WTC11 (cell line): ENCODE results near the gene P4HTM. TPM values are rescaled to one million over a fixed set of nuclear protein-coding genes. Genes with fewer than 3 reads are reported as not detected.

ENCODE experiments used
- ATF3 ChIP-seq: sonication (generic); formaldehyde crosslinking; conservative IDR thresholded peaks from 2 replicates; pipeline ENCODE4 v1.8.1; 2022; ENCODE audit warnings: mild to moderate bottlenecking, missing genetic modification reagents
- E2F1 ChIP-seq: sonication (generic); formaldehyde crosslinking; IDR thresholded peaks from 2 replicates; pipeline ENCODE4 v1.8.0; 2022; ENCODE audit warnings: mild to moderate bottlenecking, missing genetic modification reagents
- ELF4 ChIP-seq: sonication (generic); formaldehyde crosslinking; IDR thresholded peaks from 2 replicates; pipeline ENCODE4 v1.8.1; 2022; ENCODE audit warnings: low read depth, mild to moderate bottlenecking, moderate library complexity, missing genetic modification reagents
- FOXK1 ChIP-seq: sonication (generic); formaldehyde crosslinking; IDR thresholded peaks from 2 replicates; pipeline ENCODE4 v1.8.0; 2022; ENCODE audit warnings: mild to moderate bottlenecking, moderate library complexity, missing genetic modification reagents
- FOXP1 ChIP-seq: sonication (generic); formaldehyde crosslinking; IDR thresholded peaks from 2 replicates; pipeline ENCODE4 v1.8.0; 2022; ENCODE audit warnings: missing genetic modification reagents, mild to moderate bottlenecking, moderate library complexity, borderline replicate concordance
- GABPB1 ChIP-seq: sonication (generic); formaldehyde crosslinking; IDR thresholded peaks from 2 replicates; pipeline ENCODE4 v1.8.1; 2023; ENCODE audit warnings: mild to moderate bottlenecking, missing genetic modification reagents
- GRHL2 ChIP-seq: fragments of 250-450 bp; sonication (Bioruptor Pico); IDR thresholded peaks from 2 replicates; pipeline ENCODE4 v1.8.0; 2022; ENCODE audit warnings: mild to moderate bottlenecking, moderate library complexity; ENCODE audit not compliant: insufficient replicate concordance, severe bottlenecking
- HMGA2 ChIP-seq: fragments of 250-450 bp; sonication (Bioruptor Pico); IDR thresholded peaks from 2 replicates; pipeline ENCODE4 v1.4.0; 2021; ENCODE audit warnings: mild to moderate bottlenecking, moderate library complexity
- JUN ChIP-seq: sonication (generic); formaldehyde crosslinking; IDR thresholded peaks from 2 replicates; pipeline ENCODE4 v1.8.0; 2023; ENCODE audit warnings: mild to moderate bottlenecking, missing genetic modification reagents
- KAT7 ChIP-seq: sonication (generic); formaldehyde crosslinking; IDR thresholded peaks from 2 replicates; pipeline ENCODE4 v1.8.1; 2023; ENCODE audit warnings: missing genetic modification reagents, mild to moderate bottlenecking, borderline replicate concordance
- MAX ChIP-seq: sonication (generic); formaldehyde crosslinking; IDR thresholded peaks from 2 replicates; pipeline ENCODE4 v1.8.0; 2022; ENCODE audit warnings: mild to moderate bottlenecking, missing genetic modification reagents
- MYBL2 ChIP-seq: sonication (generic); formaldehyde crosslinking; IDR thresholded peaks from 2 replicates; pipeline ENCODE4 v1.8.1; 2023; ENCODE audit warnings: mild to moderate bottlenecking, moderate library complexity, missing genetic modification reagents
- NFE2L1 ChIP-seq: sonication (generic); formaldehyde crosslinking; IDR thresholded peaks from 2 replicates; pipeline ENCODE4 v1.8.1; 2023; ENCODE audit warnings: missing genetic modification reagents
- SMAD3 ChIP-seq: sonication (generic); formaldehyde crosslinking; IDR thresholded peaks from 2 replicates; pipeline ENCODE4 v1.8.0; 2022; ENCODE audit warnings: missing genetic modification reagents, mild to moderate bottlenecking, borderline replicate concordance
- TCF7 ChIP-seq: sonication (generic); formaldehyde crosslinking; IDR thresholded peaks from 2 replicates; pipeline ENCODE4 v1.8.0; 2022; ENCODE audit warnings: mild to moderate bottlenecking, low read depth, missing genetic modification reagents, moderate library complexity
- TEAD1 ChIP-seq: sonication (generic); formaldehyde crosslinking; IDR thresholded peaks from 2 replicates; pipeline ENCODE4 v1.8.0; 2022; ENCODE audit warnings: mild to moderate bottlenecking, missing genetic modification reagents
- TEAD4 ChIP-seq: sonication (generic); formaldehyde crosslinking; IDR thresholded peaks from 2 replicates; pipeline ENCODE4 v1.8.0; 2022; ENCODE audit warnings: mild to moderate bottlenecking, missing genetic modification reagents
- USF2 ChIP-seq: sonication (generic); formaldehyde crosslinking; IDR thresholded peaks from 2 replicates; pipeline ENCODE4 v1.8.1; 2023; ENCODE audit warnings: mild to moderate bottlenecking, missing genetic modification reagents, moderate library complexity
- ZNF121 ChIP-seq: sonication (generic); formaldehyde crosslinking; IDR thresholded peaks from 2 replicates; pipeline ENCODE4 v1.8.0; 2023; ENCODE audit warnings: missing genetic modification reagents
- ZNF138 ChIP-seq: sonication (generic); formaldehyde crosslinking; conservative IDR thresholded peaks from 2 replicates; pipeline ENCODE4 v1.8.1; 2022; ENCODE audit warnings: mild to moderate bottlenecking, moderate library complexity, missing genetic modification reagents
- ZNF263 ChIP-seq: sonication (generic); formaldehyde crosslinking; IDR thresholded peaks from 2 replicates; pipeline ENCODE4 v1.8.1; 2022; ENCODE audit warnings: low read depth, mild to moderate bottlenecking, moderate library complexity, missing genetic modification reagents
- ZNF423 ChIP-seq: fragments of 250-450 bp; sonication (Bioruptor Pico); IDR thresholded peaks from 2 replicates; pipeline ENCODE4 v2.1.2; 2022; ENCODE audit warnings: mild to moderate bottlenecking, moderate library complexity
- ZNF512 ChIP-seq: sonication (generic); formaldehyde crosslinking; IDR thresholded peaks from 2 replicates; pipeline ENCODE4 v1.8.1; 2022; ENCODE audit warnings: missing genetic modification reagents, borderline replicate concordance
- total RNA-seq: library from RNA; stranded (reverse); gene quantifications from 3 replicates; pipeline ENCODE4 v1.2.3, GENCODE V29; 2021
- TF ChIP-seq, protein P1 (sequence below): sonication (generic); formaldehyde crosslinking; IDR thresholded peaks from 2 replicates; pipeline ENCODE4 v1.8.1; 2022; ENCODE audit warnings: low read depth, mild to moderate bottlenecking, moderate library complexity, missing genetic modification reagents, borderline replicate concordance
- TF ChIP-seq, protein P2 (sequence below): sonication (generic); formaldehyde crosslinking; IDR thresholded peaks from 2 replicates; pipeline ENCODE4 v1.8.1; 2022; ENCODE audit warnings: mild to moderate bottlenecking, moderate library complexity, missing genetic modification reagents
- TF ChIP-seq, protein P3 (sequence below): sonication (generic); formaldehyde crosslinking; IDR thresholded peaks from 2 replicates; pipeline ENCODE4 v1.8.0; 2023; ENCODE audit warnings: mild to moderate bottlenecking, missing genetic modification reagents
- TF ChIP-seq, protein P4 (sequence below): sonication (generic); formaldehyde crosslinking; IDR thresholded peaks from 2 replicates; pipeline ENCODE4 v1.8.1; 2022; ENCODE audit warnings: low read depth, missing genetic modification reagents, borderline replicate concordance

The P4HTM gene
- total RNA-seq, 1 experiment from 2014 or later = 21.9 TPM

GRCh38 chr3:49021813-49022687 lies 32.0 kb downstream of the P4HTM start, which contains the start of gene NDUFAF3 (continued):
- TF ChIP-seq GABPB1 (CRISPR knock-in tag) = peak; percentile 11; the same call in 1 of the 2 replicates
- no peak for TF ChIP-seq ZNF263 (CRISPR knock-in tag)
- TF ChIP-seq FOXP1 = peak; percentile 79
- no peak for TF ChIP-seq JUN
- TF ChIP-seq, protein P1, sequence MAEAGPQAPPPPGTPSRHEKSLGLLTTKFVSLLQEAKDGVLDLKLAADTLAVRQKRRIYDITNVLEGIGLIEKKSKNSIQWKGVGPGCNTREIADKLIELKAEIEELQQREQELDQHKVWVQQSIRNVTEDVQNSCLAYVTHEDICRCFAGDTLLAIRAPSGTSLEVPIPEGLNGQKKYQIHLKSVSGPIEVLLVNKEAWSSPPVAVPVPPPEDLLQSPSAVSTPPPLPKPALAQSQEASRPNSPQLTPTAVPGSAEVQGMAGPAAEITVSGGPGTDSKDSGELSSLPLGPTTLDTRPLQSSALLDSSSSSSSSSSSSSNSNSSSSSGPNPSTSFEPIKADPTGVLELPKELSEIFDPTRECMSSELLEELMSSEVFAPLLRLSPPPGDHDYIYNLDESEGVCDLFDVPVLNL (CRISPR knock-in tag) = no peak
- peak; percentile 73 for TF ChIP-seq MAX (CRISPR knock-in tag)
- peak; percentile 12; the same call in 1 of the 2 replicates for TF ChIP-seq E2F1 (CRISPR knock-in tag)
- TF ChIP-seq, protein P2, sequence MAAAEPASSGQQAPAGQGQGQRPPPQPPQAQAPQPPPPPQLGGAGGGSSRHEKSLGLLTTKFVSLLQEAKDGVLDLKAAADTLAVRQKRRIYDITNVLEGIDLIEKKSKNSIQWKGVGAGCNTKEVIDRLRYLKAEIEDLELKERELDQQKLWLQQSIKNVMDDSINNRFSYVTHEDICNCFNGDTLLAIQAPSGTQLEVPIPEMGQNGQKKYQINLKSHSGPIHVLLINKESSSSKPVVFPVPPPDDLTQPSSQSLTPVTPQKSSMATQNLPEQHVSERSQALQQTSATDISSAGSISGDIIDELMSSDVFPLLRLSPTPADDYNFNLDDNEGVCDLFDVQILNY = peak; percentile 72
- TF ChIP-seq ATF3 = no peak
- TF ChIP-seq USF2 (CRISPR knock-in tag) = peak; percentile 31; the same call in 1 of the 2 replicates
- peak; percentile 63 for TF ChIP-seq ZNF423 (CRISPR knock-in tag)
- TF ChIP-seq HMGA2 (CRISPR knock-in tag) = no peak
- no peak for TF ChIP-seq ZNF138 (CRISPR knock-in tag)
- TF ChIP-seq, protein P3, sequence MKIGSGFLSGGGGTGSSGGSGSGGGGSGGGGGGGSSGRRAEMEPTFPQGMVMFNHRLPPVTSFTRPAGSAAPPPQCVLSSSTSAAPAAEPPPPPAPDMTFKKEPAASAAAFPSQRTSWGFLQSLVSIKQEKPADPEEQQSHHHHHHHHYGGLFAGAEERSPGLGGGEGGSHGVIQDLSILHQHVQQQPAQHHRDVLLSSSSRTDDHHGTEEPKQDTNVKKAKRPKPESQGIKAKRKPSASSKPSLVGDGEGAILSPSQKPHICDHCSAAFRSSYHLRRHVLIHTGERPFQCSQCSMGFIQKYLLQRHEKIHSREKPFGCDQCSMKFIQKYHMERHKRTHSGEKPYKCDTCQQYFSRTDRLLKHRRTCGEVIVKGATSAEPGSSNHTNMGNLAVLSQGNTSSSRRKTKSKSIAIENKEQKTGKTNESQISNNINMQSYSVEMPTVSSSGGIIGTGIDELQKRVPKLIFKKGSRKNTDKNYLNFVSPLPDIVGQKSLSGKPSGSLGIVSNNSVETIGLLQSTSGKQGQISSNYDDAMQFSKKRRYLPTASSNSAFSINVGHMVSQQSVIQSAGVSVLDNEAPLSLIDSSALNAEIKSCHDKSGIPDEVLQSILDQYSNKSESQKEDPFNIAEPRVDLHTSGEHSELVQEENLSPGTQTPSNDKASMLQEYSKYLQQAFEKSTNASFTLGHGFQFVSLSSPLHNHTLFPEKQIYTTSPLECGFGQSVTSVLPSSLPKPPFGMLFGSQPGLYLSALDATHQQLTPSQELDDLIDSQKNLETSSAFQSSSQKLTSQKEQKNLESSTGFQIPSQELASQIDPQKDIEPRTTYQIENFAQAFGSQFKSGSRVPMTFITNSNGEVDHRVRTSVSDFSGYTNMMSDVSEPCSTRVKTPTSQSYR (CRISPR knock-in tag) = peak; percentile 75; the same call in 1 of the 2 replicates
- TF ChIP-seq TCF7 (CRISPR knock-in tag) = peak; percentile 85; the same call in 1 of the 2 replicates
- peak; percentile 88; the same call in 1 of the 2 replicates for TF ChIP-seq TEAD1 (CRISPR knock-in tag)
- no peak for TF ChIP-seq TEAD4 (CRISPR knock-in tag)
- no peak for TF ChIP-seq SMAD3 (CRISPR knock-in tag)
- TF ChIP-seq KAT7 (CRISPR knock-in tag) = 0 out of 2 replicates have a peak, but pooled peaks have one; percentile 16
- no peak for TF ChIP-seq GRHL2 (CRISPR knock-in tag)
- TF ChIP-seq MYBL2 (CRISPR knock-in tag) = peak; percentile 95
- 0 out of 2 replicates have a peak, but pooled peaks have one; percentile 11 for TF ChIP-seq ELF4 (CRISPR knock-in tag)
- no peak for TF ChIP-seq ZNF121
- no peak for TF ChIP-seq ZNF512 (CRISPR knock-in tag)
- 0 out of 2 replicates have a peak, but pooled peaks have one; percentile 72 for TF ChIP-seq NFE2L1 (CRISPR knock-in tag)
- TF ChIP-seq, protein P4, sequence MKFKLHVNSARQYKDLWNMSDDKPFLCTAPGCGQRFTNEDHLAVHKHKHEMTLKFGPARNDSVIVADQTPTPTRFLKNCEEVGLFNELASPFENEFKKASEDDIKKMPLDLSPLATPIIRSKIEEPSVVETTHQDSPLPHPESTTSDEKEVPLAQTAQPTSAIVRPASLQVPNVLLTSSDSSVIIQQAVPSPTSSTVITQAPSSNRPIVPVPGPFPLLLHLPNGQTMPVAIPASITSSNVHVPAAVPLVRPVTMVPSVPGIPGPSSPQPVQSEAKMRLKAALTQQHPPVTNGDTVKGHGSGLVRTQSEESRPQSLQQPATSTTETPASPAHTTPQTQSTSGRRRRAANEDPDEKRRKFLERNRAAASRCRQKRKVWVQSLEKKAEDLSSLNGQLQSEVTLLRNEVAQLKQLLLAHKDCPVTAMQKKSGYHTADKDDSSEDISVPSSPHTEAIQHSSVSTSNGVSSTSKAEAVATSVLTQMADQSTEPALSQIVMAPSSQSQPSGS (CRISPR knock-in tag) = no peak
- TF ChIP-seq FOXK1 (CRISPR knock-in tag) = peak; percentile 81; the same call in 1 of the 2 replicates
